GM19438 (cell line): ENCODE results near the gene COA1.
A peak's percentile ranks its signal among the peaks of the same experiment; 100 is the strongest.
"Not testable (repeated sequence)": the region's sequence is repeated elsewhere in the genome, so short reads cannot be mapped to it uniquely, and the experiment has no call there.

Source experiments
- ATAC-seq: cut with Tn5 transposase; IDR thresholded peaks from one replicate; pipeline ENCODE4 v1.9.1; 2021; ENCODE audit warnings: low read depth; ENCODE audit not compliant: unreplicated experiment

Gene COA1

DNA sequence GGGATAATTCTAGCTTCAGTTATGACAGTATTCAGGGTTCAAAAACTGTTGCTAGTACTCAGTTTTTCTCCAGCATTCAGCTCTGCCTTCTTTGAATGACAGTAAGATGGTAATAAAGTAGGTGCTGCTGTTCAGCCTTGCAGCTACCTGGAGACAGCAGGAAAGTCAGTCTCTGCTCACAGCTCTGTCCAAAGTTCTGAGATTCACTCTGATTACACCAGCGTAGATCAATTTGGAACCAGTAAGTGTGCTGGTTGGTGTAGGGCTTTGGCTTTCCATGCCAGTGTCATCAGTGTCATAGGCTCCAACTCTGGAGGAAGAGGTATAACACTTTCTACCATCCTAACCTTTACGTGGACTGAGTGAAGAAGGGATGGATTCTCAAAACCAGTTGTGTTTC, 120.2 kb downstream of the COA1 start:
- ATAC-seq: no peak

DNA sequence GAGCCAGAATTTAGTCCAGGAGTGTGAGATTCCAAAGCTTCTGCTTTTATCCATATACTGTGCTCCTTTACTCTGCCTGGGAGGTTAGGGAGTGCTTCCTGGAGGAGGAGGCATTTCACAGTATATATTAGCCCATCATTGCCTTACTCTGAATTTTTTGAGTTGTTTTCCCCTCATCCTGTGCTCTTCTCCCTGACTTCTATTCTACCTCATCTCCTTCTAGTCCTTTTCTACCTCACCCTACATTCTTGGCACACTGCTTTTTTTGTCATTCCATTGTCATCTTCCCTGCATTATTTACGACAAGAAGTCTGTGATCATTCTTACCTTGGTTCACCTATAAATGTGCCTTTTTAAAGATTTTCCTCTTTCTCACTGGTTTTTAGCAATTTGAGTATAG, 125.1 kb downstream of the COA1 start:
- no peak for ATAC-seq

GRCh38 chr7:43602256-43602655, 127.1 kb downstream of the COA1 start:
- ATAC-seq: no peak

GRCh38 chr7:43600056-43600455, 129.3 kb downstream of the COA1 start:
- no peak for ATAC-seq

DNA sequence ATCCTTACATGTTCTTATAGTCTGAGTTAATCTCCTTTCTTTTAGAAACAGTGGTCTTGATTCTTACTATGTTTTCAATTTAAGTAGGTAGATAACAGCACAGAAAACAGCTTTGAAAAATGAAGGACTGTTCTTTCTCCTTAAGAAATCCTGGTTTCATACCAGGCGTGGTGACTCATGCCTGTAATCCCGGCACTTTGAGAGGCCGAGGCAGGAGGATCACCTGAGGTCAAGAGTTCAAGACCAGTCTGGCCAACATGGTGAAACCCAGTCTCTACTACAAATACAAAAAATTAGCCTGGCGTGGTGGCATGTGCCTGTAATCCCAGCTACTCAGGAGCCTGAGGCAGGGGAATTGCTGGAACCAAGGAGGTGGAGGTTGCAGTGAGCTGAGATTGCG, 132.9 kb downstream of the COA1 start:
- ATAC-seq: not testable (repeated sequence)

DNA sequence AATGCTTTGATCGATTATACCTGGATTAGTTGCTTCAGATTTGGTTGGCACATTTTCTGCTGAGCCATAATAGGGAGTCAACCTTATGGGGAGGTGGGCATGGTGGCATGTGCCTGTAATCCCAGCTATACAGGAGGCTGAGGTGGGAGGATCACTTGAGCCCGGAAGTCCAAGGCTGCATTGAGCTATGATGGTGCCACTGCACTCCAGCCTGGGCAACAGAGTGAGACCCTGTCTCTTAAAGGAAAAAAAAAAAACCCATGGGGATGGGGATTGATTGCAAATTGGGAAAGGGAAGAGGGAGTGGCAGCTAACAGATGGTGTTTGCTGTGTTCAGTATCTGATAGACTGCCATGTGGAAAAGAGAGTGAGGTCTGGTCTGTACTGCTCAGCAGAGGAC, 135.3 kb downstream of the COA1 start:
- no peak for ATAC-seq

- ATAC-seq: no peak
Measured at GRCh38 chr7:43593010-43593409, 136.3 kb downstream of the COA1 start.

DNA sequence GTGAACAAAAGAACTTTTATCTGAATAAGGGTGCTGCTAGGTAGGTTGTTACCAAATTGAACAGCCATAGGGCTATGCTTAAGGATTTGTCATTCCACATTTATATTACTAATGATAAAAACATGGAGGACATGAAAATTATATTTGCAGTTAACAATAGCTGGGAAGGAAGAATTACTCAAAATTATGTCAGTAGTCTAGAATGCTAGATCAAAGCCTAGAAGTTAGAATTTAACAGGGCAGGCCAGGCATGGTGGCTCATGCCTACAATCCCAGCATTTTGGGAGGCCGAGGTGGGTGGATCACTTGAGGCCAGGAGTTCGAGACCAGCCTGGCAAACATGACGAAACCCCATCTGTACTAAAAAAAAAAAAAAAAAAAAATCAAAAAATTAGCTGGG, 137.0 kb downstream of the COA1 start:
- ATAC-seq: no peak

DNA sequence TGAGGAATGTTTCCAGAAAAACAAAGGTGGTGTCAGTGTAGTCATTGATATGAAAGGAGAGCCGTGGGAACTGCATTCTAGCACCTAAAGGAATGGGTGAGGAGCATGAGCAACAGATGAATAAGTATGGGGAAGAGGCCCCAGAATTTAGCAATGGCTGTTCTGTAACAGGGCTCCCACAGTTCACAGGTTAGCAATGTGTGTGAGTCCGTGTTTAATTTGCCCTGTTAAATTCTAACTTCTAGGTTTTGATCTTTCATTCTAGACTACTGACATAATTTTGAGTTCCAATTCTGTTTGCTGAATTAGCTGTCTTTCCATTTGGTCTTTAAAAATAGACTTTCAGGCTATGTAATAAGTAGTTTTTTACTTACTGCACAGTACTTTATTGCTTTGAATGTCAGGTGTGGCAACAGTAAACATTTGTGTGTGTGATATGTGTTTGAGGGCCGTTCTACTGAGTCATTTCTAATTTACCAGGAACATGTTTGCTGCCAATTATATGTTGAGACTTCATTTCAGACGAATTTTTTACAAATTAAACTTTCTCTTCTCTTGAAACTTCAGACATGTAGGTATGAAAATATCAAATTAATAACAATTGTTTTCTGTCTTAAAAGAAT, 137.7 kb downstream of the COA1 start:
- ATAC-seq: no peak

- ATAC-seq: peak; percentile 68
Measured at GRCh38 chr7:43590862-43591557, 138.3 kb downstream of the COA1 start.

DNA sequence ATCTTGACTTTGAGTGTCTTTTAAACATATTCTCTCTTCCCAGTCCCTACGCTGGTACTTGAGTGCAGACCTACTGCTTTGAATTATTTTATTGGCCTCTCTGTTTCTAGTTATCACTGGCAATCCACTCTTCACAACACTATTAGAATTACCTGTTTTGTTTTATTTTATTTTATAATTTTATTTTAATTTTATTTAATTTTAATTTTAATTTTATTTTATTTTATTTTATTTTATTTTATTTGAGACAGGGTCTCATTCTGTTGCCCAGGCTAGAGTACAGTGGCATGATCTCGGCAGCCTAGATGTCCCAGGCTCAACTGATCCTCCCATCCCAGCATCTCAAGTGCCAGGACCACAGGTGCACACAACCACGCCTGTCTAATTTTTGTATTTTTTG, 139.6 kb downstream of the COA1 start:
- ATAC-seq: no peak
